ENCODE measurements around the gene ST3GAL4. TPM values are rescaled to one million over a fixed set of nuclear protein-coding genes. Genes with fewer than 3 reads are reported as not detected.

The ST3GAL4 gene
- total and polyA plus RNA-seq, 4 donors: 25.4 to 36.3 (median 28.2) TPM

DNA sequence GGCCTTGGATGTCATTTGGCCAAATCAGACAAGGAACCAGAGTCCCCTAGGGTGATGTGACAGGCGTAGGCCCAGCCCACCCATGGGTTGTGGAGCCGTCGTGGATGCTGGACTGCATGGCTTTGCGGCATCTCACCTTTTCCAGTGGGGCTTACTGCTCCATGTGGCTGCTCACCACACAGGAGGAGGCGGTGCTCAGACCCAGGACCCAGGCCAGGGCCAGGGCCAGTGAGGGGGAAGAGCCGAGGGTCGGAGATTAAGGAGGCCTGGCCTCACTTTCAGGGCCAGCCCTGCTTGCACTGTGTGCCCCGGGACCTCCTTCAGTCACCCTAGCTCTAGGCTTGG is 105.6 kb downstream of the ST3GAL4 start:
- no peak overlapping the region for H3K27ac ChIP-seq (ENCODE audit: low read depth in 1 of 2, low read length in 2 of 2)
- DNase-seq (no peak), ATAC-seq (ENCODE audit: low FRiP score) (peak; percentile 13)
- no peaks in the 10 kb centered on the region for H3K36me3 ChIP-seq (ENCODE audit: control insufficient read depth in 1 of 2, insufficient read depth in 2 of 2, low read length in 1 of 2)
- H3K9me3 ChIP-seq (ENCODE audit: control insufficient read depth, low read length): no peaks in the 10 kb centered on the region
- no peak overlapping the region for H3K4me3 ChIP-seq (ENCODE audit: low read length in 2 of 2)
- intact Hi-C loops (cut with DNase I): no loop called here
- no peaks in the 10 kb centered on the region for H3K4me1 ChIP-seq (ENCODE audit: control insufficient read depth in 1 of 2, insufficient read depth in 2 of 2, low read length in 2 of 2)
- WGBS, 2 donors: 93 to 94% methylated on average over 8 of the region's 8 CpGs
- H3K27me3 ChIP-seq (ENCODE audit: control insufficient read depth in 1 of 2, insufficient read depth in 2 of 2, low read length in 1 of 2): no peaks in the 10 kb centered on the region

DNA sequence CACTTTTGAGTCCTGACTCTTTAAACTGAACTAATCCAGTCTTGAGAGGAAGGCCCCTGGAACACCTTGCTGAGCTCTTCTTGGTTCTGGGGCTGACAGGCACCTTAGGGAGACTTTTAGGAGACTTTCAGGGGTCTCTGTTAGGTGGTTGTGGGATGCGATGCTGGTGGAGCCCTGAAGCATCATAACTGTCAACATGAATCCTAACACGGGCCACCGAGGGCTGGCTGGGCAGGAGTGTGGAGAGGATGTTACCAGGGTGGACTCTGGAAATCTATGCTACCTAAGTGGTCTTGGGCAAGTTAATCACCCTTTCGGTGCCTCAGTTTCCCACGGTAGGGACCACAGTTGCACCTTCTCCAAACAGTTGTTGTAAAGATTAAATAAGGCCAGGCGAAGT is 106.5 kb downstream of the ST3GAL4 start:
- 86 to 95% methylated on average over 6 of the region's 6 CpGs for WGBS, 2 donors
- H3K27me3 ChIP-seq (ENCODE audit: control insufficient read depth in 1 of 2, insufficient read depth in 2 of 2, low read length in 1 of 2): no peaks in the 10 kb centered on the region
- no peak overlapping the region for H3K4me3 ChIP-seq (ENCODE audit: low read length in 2 of 2)
- no peaks in the 10 kb centered on the region for H3K9me3 ChIP-seq (ENCODE audit: control insufficient read depth, low read length)
- no peaks in the 10 kb centered on the region for H3K36me3 ChIP-seq (ENCODE audit: control insufficient read depth in 1 of 2, insufficient read depth in 2 of 2, low read length in 1 of 2)
- DNase-seq (no peak), ATAC-seq (ENCODE audit: low FRiP score) (no peak)
- no peak overlapping the region for H3K27ac ChIP-seq (ENCODE audit: low read depth in 1 of 2, low read length in 2 of 2)
- intact Hi-C loops (cut with DNase I): no loop called here
- H3K4me1 ChIP-seq (ENCODE audit: control insufficient read depth in 1 of 2, insufficient read depth in 2 of 2, low read length in 2 of 2): no peaks in the 10 kb centered on the region

DNA sequence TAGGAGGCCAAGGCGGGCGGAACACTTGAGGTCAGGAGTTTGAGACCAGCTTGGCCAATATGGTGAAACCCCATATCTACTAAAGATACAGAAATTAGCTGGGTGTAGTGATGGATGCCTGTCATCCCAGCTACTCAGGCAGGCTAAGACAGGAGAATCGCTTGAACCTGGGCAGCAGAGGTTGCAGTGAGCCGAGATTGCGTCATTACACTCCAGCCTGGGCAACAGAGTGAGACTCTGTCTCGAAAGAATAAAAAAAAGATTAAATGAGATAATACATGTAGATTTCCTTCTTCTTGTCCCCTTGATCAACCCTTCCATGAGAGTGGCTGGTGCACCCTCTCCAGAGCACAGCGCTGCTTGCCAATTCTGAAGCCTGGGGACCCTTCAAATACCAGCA is 106.9 kb downstream of the ST3GAL4 start:
- no peak for DNase-seq
- no peak overlapping the region for H3K4me3 ChIP-seq (ENCODE audit: low read length in 2 of 2)
- H3K27me3 ChIP-seq (ENCODE audit: control insufficient read depth in 1 of 2, insufficient read depth in 2 of 2, low read length in 1 of 2): no peaks in the 10 kb centered on the region
- ATAC-seq (ENCODE audit: low FRiP score): no peak
- no peak overlapping the region for H3K27ac ChIP-seq (ENCODE audit: low read depth in 1 of 2, low read length in 2 of 2)
- H3K9me3 ChIP-seq (ENCODE audit: control insufficient read depth, low read length): no peaks in the 10 kb centered on the region
- 97 to 98% methylated on average over 7 of the region's 7 CpGs for WGBS, 2 donors
- intact Hi-C loops (cut with DNase I): no loop called here
- no peaks in the 10 kb centered on the region for H3K36me3 ChIP-seq (ENCODE audit: control insufficient read depth in 1 of 2, insufficient read depth in 2 of 2, low read length in 1 of 2)
- no peaks in the 10 kb centered on the region for H3K4me1 ChIP-seq (ENCODE audit: control insufficient read depth in 1 of 2, insufficient read depth in 2 of 2, low read length in 2 of 2)

Other genes starting within 250 kb of the ST3GAL4 start
- 10 to 100 TPM; 18.1 to 24.0 TPM for gene RPUSD4, start 144.0 kb upstream of the ST3GAL4 start, total RNA-seq
- 10 to 100 TPM; 14.5 to 23.5 TPM for gene RPUSD4, start 144.0 kb upstream of the ST3GAL4 start, polyA plus RNA-seq
- 10 to 100 TPM; 14.1 to 21.9 TPM for gene FAM118B, start 143.9 kb upstream of the ST3GAL4 start, total RNA-seq
- gene FAM118B, start 143.9 kb upstream of the ST3GAL4 start, polyA plus RNA-seq: 10 to 100 TPM; 11.9 to 19.0 TPM
- 100 to 1,000 TPM; 103 to 104 TPM for gene SRPRA, start 86.8 kb upstream of the ST3GAL4 start, total RNA-seq
- gene SRPRA, start 86.8 kb upstream of the ST3GAL4 start, polyA plus RNA-seq: 10 to 100 TPM; 29.4 to 74.7 TPM
- gene FOXRED1, start 86.5 kb upstream of the ST3GAL4 start, total RNA-seq: 10 to 100 TPM; 19.9 to 25.4 TPM
- 10 to 100 TPM in 1 of 2 donors, 1 to 10 TPM in 1; 9.6 to 26.5 TPM for gene FOXRED1, start 86.5 kb upstream of the ST3GAL4 start, polyA plus RNA-seq
- gene TIRAP, start 72.6 kb upstream of the ST3GAL4 start, total RNA-seq: 10 to 100 TPM in 1 of 2 donors, 1 to 10 TPM in 1; 9.5 to 17.3 TPM
- 10 to 100 TPM in 1 of 2 donors, 1 to 10 TPM in 1; 4.9 to 10.7 TPM for gene TIRAP, start 72.6 kb upstream of the ST3GAL4 start, polyA plus RNA-seq
- gene DCPS, start 51.6 kb upstream of the ST3GAL4 start, total RNA-seq: 1 to 10 TPM; 9.0 to 9.9 TPM
- gene DCPS, start 51.6 kb upstream of the ST3GAL4 start, polyA plus RNA-seq: 1 to 10 TPM; 7.9 to 9.6 TPM

All from aorta (tissue), 5 donors.